Measurements from ENCODE around the gene SLC38A9.

SLC38A9 gene

DNA sequence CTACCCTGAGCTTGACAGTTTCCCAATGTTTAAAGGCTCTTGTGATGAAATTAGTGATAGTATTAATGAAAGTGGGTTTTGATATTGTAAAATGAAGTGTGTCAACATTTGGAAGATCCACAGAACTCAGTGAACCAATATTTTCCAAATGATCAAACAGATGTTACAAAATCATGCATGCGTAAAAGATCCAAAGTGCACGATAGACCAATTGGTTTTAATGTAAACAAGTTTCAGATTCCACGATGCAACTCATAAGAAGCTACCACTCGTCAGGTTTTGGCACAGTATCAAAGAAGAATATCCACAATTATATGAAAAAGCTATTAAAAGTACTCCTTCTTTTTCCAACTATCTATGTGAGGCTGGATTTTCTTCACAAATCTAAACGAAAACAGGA, 82.3 kb downstream of the SLC38A9 start:
- H3K36me3 ChIP-seq (ENCODE audit: insufficient read depth, low read length) = no peaks in the 10 kb centered on the region

DNA sequence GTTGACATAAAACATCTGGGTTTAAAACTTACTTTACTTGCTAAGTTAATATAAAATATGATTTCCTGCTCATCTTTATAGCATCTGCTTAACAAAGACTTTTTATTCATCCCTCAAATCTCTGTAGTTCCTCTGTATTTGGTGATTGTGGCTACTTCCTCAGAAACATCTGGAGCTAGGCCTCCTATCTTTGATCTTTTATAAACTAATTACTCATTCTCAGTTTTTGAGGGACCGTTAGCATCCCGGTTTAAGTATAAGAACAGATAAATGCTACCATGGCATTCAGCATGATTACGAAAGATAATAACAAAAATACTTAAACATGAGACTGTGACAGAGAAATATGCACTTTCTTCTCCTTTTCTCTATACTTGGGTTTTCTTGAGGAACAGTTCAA, 85.3 kb downstream of the SLC38A9 start:
- Histone ChIP-seq H3K36me3 (ENCODE audit: insufficient read depth, low read length) (no peaks in the 10 kb centered on the region), H3K9ac (ENCODE audit: low read length) (no peak overlapping the region)

More for the DNA sequence above, 82.3 kb downstream of the SLC38A9 start:
- Histone ChIP-seq H3K27ac (ENCODE audit: low read depth, low read length, poor library complexity, severe bottlenecking) (no peak overlapping the region), H3K79me2 (ENCODE audit: insufficient read depth, low read length) (no peaks in the 10 kb centered on the region), H2AFZ (ENCODE audit: low read length) (no peak overlapping the region), H4K20me1 (ENCODE audit: insufficient read depth, low read length) (no peaks in the 10 kb centered on the region), H3F3A (ENCODE audit: insufficient read depth, low read length) (no peaks in the 10 kb centered on the region; the same call in 1 of the 2 replicates), H3K4me3 (ENCODE audit: low read depth, low read length, poor library complexity, severe bottlenecking) (no peak overlapping the region), H3K9ac (ENCODE audit: low read length) (no peak overlapping the region), H3K4me2 (ENCODE audit: low read length) (no peak overlapping the region), H3K9me3 (ENCODE audit: low read length) (no peaks in the 10 kb centered on the region), H3K4me1 (ENCODE audit: insufficient read depth, low read length, severe bottlenecking) (no peaks in the 10 kb centered on the region), H3K9me2 (ENCODE audit: low read depth, low read length) (no peaks in the 10 kb centered on the region), H3K27me3 (ENCODE audit: insufficient read depth, low read length) (no peaks in the 10 kb centered on the region)
- TF ChIP-seq EZH2 (IDR thresholded peaks at IDR 0.05; ENCODE audit: borderline replicate concordance, low read length) (no peak), CTCF (IDR thresholded peaks at IDR 0.05; ENCODE audit: low read length) (no peak)

DNA sequence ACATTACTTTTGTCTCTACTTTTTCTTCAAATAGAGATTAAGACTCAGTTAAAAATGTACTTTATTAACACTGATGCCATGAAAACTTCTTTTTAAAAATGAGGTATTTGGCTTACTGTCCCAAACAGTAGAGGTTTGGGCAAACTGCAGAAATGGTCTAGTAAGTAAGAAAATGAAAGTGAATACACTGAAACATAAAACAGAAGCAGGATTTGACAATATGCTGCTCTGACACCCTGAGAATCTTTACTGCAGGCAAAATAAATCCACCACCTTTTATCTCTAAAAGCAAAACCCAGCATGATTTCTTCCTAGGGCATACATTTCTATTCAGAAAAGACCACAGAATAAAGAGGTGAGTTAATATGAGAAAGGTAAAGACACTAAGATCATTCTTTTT, 86.2 kb downstream of the SLC38A9 start:
- no peaks in the 10 kb centered on the region for H3K79me2 ChIP-seq (ENCODE audit: insufficient read depth, low read length)
- H4K20me1 ChIP-seq (ENCODE audit: insufficient read depth, low read length) = no peaks in the 10 kb centered on the region
- no peak overlapping the region for H3K27ac ChIP-seq (ENCODE audit: low read depth, low read length, poor library complexity, severe bottlenecking)
- H3K27me3 ChIP-seq (ENCODE audit: insufficient read depth, low read length) = no peaks in the 10 kb centered on the region
- no peak overlapping the region for H2AFZ ChIP-seq (ENCODE audit: low read length)
- no peaks in the 10 kb centered on the region for H3K36me3 ChIP-seq (ENCODE audit: insufficient read depth, low read length)
- H3K4me2 ChIP-seq (ENCODE audit: low read length) = no peak overlapping the region
- TF ChIP-seq CTCF (IDR thresholded peaks at IDR 0.05; ENCODE audit: low read length) (no peak), EZH2 (IDR thresholded peaks at IDR 0.05; ENCODE audit: borderline replicate concordance, low read length) (no peak)
- H3K9ac ChIP-seq (ENCODE audit: low read length) = no peak overlapping the region
- no peak overlapping the region for H3K4me3 ChIP-seq (ENCODE audit: low read depth, low read length, poor library complexity, severe bottlenecking)
- H3K4me1 ChIP-seq (ENCODE audit: insufficient read depth, low read length, severe bottlenecking) = no peaks in the 10 kb centered on the region
- no peaks in the 10 kb centered on the region; the same call in 1 of the 2 replicates for H3F3A ChIP-seq (ENCODE audit: insufficient read depth, low read length)
- no peaks in the 10 kb centered on the region for H3K9me3 ChIP-seq (ENCODE audit: low read length)
- H3K9me2 ChIP-seq (ENCODE audit: low read depth, low read length) = no peaks in the 10 kb centered on the region

More for the DNA sequence above, 85.3 kb downstream of the SLC38A9 start:
- Histone ChIP-seq H3F3A (ENCODE audit: insufficient read depth, low read length) (no peaks in the 10 kb centered on the region; the same call in 1 of the 2 replicates), H3K27me3 (ENCODE audit: insufficient read depth, low read length) (no peaks in the 10 kb centered on the region), H3K4me3 (ENCODE audit: low read depth, low read length, poor library complexity, severe bottlenecking) (no peak overlapping the region), H3K79me2 (ENCODE audit: insufficient read depth, low read length) (no peaks in the 10 kb centered on the region), H3K4me2 (ENCODE audit: low read length) (no peak overlapping the region), H3K9me3 (ENCODE audit: low read length) (no peaks in the 10 kb centered on the region), H3K9me2 (ENCODE audit: low read depth, low read length) (no peaks in the 10 kb centered on the region), H3K27ac (ENCODE audit: low read depth, low read length, poor library complexity, severe bottlenecking) (no peak overlapping the region), H2AFZ (ENCODE audit: low read length) (no peak overlapping the region), H3K4me1 (ENCODE audit: insufficient read depth, low read length, severe bottlenecking) (no peaks in the 10 kb centered on the region), H4K20me1 (ENCODE audit: insufficient read depth, low read length) (no peaks in the 10 kb centered on the region)
- TF ChIP-seq CTCF (IDR thresholded peaks at IDR 0.05; ENCODE audit: low read length) (no peak), EZH2 (IDR thresholded peaks at IDR 0.05; ENCODE audit: borderline replicate concordance, low read length) (no peak)

Measured in OCI-LY1 (cell line).